Transverse colon (tissue), 3 donors: ENCODE results near the gene TMEM88.

Experiments
- CTCF ChIP-seq, 5 experiments: fragments of 200-600 bp in 3 of 5; fragments of 450-650 bp in 2 of 5; sonication (generic) in 3 of 5; IDR thresholded peaks; 1 replicate in 2 of 5; 2 replicates in 3 of 5; pipeline ENCODE4 v1.5.1; 2016 to 2017; ENCODE audit warnings: antibody characterized with exemption in 5 of 5, inconsistent platforms in 3 of 5, mild to moderate bottlenecking in 2 of 5, moderate library complexity in 1 of 5
- POLR2A ChIP-seq: fragments of 450-650 bp; IDR thresholded peaks from one replicate; pipeline ENCODE4 v1.6.1; 2016; ENCODE audit warnings: antibody characterized with exemption, mild to moderate bottlenecking, moderate library complexity

GRCh38 chr17:7864995-7865650 is 10.3 kb downstream of the TMEM88 start:
- TF ChIP-seq CTCF (IDR thresholded peaks at IDR 0.05) = no peak
- TF ChIP-seq POLR2A = no peak
